Measurements from ENCODE around the gene ELK4.

Gene ELK4

DNA sequence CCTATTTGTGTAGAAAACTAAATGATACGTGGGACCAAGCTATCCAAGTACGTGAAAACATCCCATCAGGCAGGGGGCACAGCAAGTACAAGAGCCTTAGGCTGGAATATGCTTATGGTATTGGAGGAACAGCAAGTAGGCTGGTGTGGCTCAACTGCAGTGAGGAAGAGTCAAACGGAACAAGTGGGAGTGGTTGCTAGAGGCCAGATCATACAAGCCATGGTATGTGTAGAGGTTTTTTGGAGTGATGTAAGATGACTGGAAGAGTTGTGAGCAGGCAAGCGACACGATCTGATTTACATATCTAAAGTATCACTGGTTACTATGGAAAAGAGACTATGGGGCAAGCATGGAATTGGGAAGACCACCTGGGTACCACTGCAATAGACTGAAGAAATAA, 27.8 kb downstream of the ELK4 start:
- no peak overlapping the region for H3K27ac ChIP-seq (ENCODE audit: low read length)
- TF ChIP-seq EZH2phosphoT487 (IDR thresholded peaks at IDR 0.05; ENCODE audit: low read length) (no peak), EZH2 (optimal IDR thresholded peaks at IDR 0.05; ENCODE audit: low read depth, low read length) (no peak)
- TF ChIP-seq, protein P1, sequence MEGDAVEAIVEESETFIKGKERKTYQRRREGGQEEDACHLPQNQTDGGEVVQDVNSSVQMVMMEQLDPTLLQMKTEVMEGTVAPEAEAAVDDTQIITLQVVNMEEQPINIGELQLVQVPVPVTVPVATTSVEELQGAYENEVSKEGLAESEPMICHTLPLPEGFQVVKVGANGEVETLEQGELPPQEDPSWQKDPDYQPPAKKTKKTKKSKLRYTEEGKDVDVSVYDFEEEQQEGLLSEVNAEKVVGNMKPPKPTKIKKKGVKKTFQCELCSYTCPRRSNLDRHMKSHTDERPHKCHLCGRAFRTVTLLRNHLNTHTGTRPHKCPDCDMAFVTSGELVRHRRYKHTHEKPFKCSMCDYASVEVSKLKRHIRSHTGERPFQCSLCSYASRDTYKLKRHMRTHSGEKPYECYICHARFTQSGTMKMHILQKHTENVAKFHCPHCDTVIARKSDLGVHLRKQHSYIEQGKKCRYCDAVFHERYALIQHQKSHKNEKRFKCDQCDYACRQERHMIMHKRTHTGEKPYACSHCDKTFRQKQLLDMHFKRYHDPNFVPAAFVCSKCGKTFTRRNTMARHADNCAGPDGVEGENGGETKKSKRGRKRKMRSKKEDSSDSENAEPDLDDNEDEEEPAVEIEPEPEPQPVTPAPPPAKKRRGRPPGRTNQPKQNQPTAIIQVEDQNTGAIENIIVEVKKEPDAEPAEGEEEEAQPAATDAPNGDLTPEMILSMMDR (IDR thresholded peaks at IDR 0.05; ENCODE audit: low read length), result no peak
- H3K27me3 ChIP-seq (replicated peaks; ENCODE audit: insufficient read depth, low read length), result no peaks in the 10 kb centered on the region
- H4K20me1 ChIP-seq (ENCODE audit: insufficient read depth, low read length), result no peaks in the 10 kb centered on the region
- no peaks in the 10 kb centered on the region for H3K4me1 ChIP-seq (ENCODE audit: low read length)
- no peak overlapping the region for H3K4me2 ChIP-seq (ENCODE audit: low read depth, low read length)
- H3K4me3 ChIP-seq (ENCODE audit: low read length), result no peak overlapping the region
- no peaks in the 10 kb centered on the region for H3F3A ChIP-seq (ENCODE audit: insufficient read depth, low read length)
- no peak overlapping the region for H3K9ac ChIP-seq (ENCODE audit: low read length)
- no peaks in the 10 kb centered on the region for H3K9me2 ChIP-seq (replicated peaks; ENCODE audit: insufficient read depth, low read length)
- no peak overlapping the region for H2AFZ ChIP-seq (ENCODE audit: low read length)
- no peak for DNase-seq
- no peaks in the 10 kb centered on the region for H3K36me3 ChIP-seq (replicated peaks; ENCODE audit: insufficient read depth, low read length)
- H3K9me3 ChIP-seq (replicated peaks; ENCODE audit: insufficient read depth, low read length), result no peaks in the 10 kb centered on the region
- no peaks in the 10 kb centered on the region for H3K79me2 ChIP-seq (ENCODE audit: low read length)

DNA sequence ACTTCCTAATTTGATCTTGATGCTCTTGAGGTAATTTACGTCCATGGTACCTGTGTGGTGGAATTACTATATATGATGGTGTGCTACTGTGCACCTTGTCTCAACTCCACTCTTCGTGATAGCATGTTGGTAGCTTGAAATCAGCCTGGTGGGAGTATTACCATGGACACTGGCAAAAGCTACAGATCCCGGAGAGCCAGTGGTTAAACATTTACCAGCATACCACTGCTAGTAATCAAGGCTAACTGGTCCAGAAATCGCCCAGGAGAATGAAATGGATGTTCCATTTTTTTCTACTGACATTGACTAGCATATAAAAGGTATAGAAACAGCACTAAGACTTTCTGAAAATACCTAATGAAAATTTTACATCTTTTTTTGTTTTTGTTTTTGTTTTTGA, 30.6 kb downstream of the ELK4 start:
- H3K79me2 ChIP-seq (ENCODE audit: low read length), result no peaks in the 10 kb centered on the region
- H3K36me3 ChIP-seq (replicated peaks; ENCODE audit: insufficient read depth, low read length), result no peaks in the 10 kb centered on the region
- no peak overlapping the region for H3K4me2 ChIP-seq (ENCODE audit: low read depth, low read length)
- H3K9ac ChIP-seq (ENCODE audit: low read length), result no peak overlapping the region
- no peaks in the 10 kb centered on the region for H4K20me1 ChIP-seq (ENCODE audit: insufficient read depth, low read length)
- no peak overlapping the region for H3K4me3 ChIP-seq (ENCODE audit: low read length)
- no peak overlapping the region for H2AFZ ChIP-seq (ENCODE audit: low read length)
- H3K9me2 ChIP-seq (replicated peaks; ENCODE audit: insufficient read depth, low read length), result no peaks in the 10 kb centered on the region
- H3K4me1 ChIP-seq (ENCODE audit: low read length), result no peaks in the 10 kb centered on the region
- no peak for TF ChIP-seq EZH2 (optimal IDR thresholded peaks at IDR 0.05; ENCODE audit: low read depth, low read length)
- TF ChIP-seq, protein P1 (IDR thresholded peaks at IDR 0.05; ENCODE audit: low read length), result no peak
- no peak for TF ChIP-seq EZH2phosphoT487 (IDR thresholded peaks at IDR 0.05; ENCODE audit: low read length)
- H3K9me3 ChIP-seq (replicated peaks; ENCODE audit: insufficient read depth, low read length), result no peaks in the 10 kb centered on the region
- H3F3A ChIP-seq (ENCODE audit: insufficient read depth, low read length), result no peaks in the 10 kb centered on the region
- no peak for DNase-seq
- no peak overlapping the region for H3K27ac ChIP-seq (ENCODE audit: low read length)
- H3K27me3 ChIP-seq (replicated peaks; ENCODE audit: insufficient read depth, low read length), result no peaks in the 10 kb centered on the region

DNA sequence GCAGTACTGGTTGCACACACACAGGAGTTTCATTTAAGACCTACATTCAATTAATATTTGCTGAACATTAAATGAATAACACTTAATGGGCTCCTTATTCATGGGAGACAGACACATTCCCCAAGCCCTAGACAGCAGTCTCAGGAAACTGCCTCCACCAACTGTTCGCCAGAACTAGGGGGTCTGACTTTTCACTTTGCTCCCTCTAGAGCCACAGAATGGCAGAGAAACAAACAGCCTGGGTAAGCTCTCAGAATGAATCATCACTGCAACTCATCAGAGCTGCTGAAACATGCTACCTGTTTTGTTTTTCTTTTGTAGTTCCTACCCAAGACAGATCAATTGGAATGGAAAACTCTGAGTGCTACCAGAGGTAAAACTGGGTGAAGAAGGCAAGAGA, 31.7 kb downstream of the ELK4 start:
- no peaks in the 10 kb centered on the region for H3K4me1 ChIP-seq (ENCODE audit: low read length)
- H3K79me2 ChIP-seq (ENCODE audit: low read length), result no peaks in the 10 kb centered on the region
- no peaks in the 10 kb centered on the region for H4K20me1 ChIP-seq (ENCODE audit: insufficient read depth, low read length)
- H3K4me3 ChIP-seq (ENCODE audit: low read length), result no peak overlapping the region
- no peaks in the 10 kb centered on the region for H3F3A ChIP-seq (ENCODE audit: insufficient read depth, low read length)
- H3K27ac ChIP-seq (ENCODE audit: low read length), result no peak overlapping the region
- H3K9ac ChIP-seq (ENCODE audit: low read length), result no peak overlapping the region
- DNase-seq, result no peak
- H3K9me2 ChIP-seq (replicated peaks; ENCODE audit: insufficient read depth, low read length), result no peaks in the 10 kb centered on the region
- no peak overlapping the region for H2AFZ ChIP-seq (ENCODE audit: low read length)
- no peaks in the 10 kb centered on the region for H3K36me3 ChIP-seq (replicated peaks; ENCODE audit: insufficient read depth, low read length)
- no peaks in the 10 kb centered on the region for H3K27me3 ChIP-seq (replicated peaks; ENCODE audit: insufficient read depth, low read length)
- TF ChIP-seq EZH2phosphoT487 (IDR thresholded peaks at IDR 0.05; ENCODE audit: low read length) (no peak), EZH2 (optimal IDR thresholded peaks at IDR 0.05; ENCODE audit: low read depth, low read length) (no peak)
- TF ChIP-seq, protein P1 (IDR thresholded peaks at IDR 0.05; ENCODE audit: low read length), result no peak
- no peaks in the 10 kb centered on the region for H3K9me3 ChIP-seq (replicated peaks; ENCODE audit: insufficient read depth, low read length)
- H3K4me2 ChIP-seq (ENCODE audit: low read depth, low read length), result no peak overlapping the region

All from MM.1S (cell line).